OCI-LY1 (cell line): ENCODE data around the gene NUDCD3.

Experiments
- CTCF ChIP-seq: fragments of 200-600 bp; sonication (generic), shearing (Covaris generic); IDR thresholded peaks from 2 replicates; pipeline ENCODE4 v1.5.1; 2017; ENCODE audit warnings: mild to moderate bottlenecking, antibody characterized with exemption, low read length, moderate library complexity, mixed read lengths
- EZH2 ChIP-seq: fragments of 200-600 bp; sonication (generic), shearing (Covaris generic); IDR thresholded peaks from 2 replicates; pipeline ENCODE4 v1.8.0; 2017; ENCODE audit warnings: borderline replicate concordance, mixed run types, mild to moderate bottlenecking, antibody characterized with exemption, low read length, moderate library complexity, mixed read lengths

- TF ChIP-seq CTCF, result no peak
- TF ChIP-seq EZH2, result no peak
Observed at GRCh38 chr7:44401692-44402091, 88.8 kb downstream of the NUDCD3 start.
